ENCODE results near the gene NT5C2.
A peak's percentile ranks its signal among the peaks of the same experiment; 100 is the strongest.
"Not testable (repeated sequence)": the region's sequence is repeated elsewhere in the genome, so short reads cannot be mapped to it uniquely, and the experiment has no call there.

The NT5C2 gene

DNA sequence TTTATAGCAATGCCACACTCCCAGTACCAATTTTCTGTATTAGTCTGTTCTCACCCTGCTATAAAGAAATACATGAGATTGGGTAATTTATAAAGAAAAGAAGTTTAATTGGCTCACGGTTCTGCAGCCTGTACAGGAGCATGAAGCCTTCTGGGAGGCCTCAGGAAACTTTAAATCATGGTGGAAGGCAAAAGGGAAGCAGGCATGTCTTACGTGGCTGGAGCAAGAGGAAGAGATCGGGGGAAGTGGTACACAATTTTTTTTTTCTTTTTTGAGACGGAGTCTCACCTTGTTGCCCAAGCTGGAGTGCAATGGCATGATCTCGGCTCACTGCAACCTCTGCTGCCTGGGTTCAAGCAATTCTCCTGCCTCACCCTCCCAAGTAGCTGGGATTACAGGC lies 31.6 kb upstream of the NT5C2 start:
- H3K4me3 ChIP-seq (ENCODE audit: insufficient read depth, low read depth, low read length); H3K9me3 ChIP-seq (ENCODE audit: control insufficient read depth, low read length); H3K27me3 ChIP-seq (ENCODE audit: control insufficient read depth, insufficient read depth, low read length, poor library complexity, severe bottlenecking); H3K27ac ChIP-seq (ENCODE audit: insufficient read depth, low read depth, low read length, poor library complexity, severe bottlenecking); H3K36me3 ChIP-seq (ENCODE audit: control insufficient read depth, insufficient read depth, low read length); H3K4me1 ChIP-seq (ENCODE audit: control insufficient read depth, insufficient read depth, low read length): not testable (repeated sequence)
- WGBS, 2 experiments: 91 to 94% methylated on average over 5 of the region's 5 CpGs

DNA sequence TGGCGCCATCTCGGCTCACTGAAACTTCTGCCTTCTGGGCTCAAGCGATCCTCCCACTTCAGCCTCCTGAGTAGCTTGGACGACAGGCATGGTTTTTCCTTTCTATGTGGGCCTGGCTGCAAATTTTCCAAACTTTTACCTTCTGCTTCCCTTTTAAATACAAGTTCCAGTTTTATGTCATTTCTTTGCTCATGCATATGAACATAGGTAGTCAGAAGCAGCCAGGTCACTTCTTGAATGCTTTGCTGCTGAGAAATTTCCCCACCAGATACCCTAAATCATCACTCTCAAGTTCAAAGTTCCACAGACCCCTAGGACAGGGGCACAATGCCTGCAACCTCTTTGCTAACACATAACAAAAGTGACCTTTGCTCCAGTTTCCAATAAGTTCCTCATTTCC lies 31.1 kb upstream of the NT5C2 start:
- H3K4me3 ChIP-seq (ENCODE audit: insufficient read depth, low read depth, low read length): no peak overlapping the region
- H3K27ac ChIP-seq (ENCODE audit: insufficient read depth, low read depth, low read length, poor library complexity, severe bottlenecking): no peak overlapping the region
- peaks cover 2% of the 10 kb centered on the region for H3K9me3 ChIP-seq (ENCODE audit: control insufficient read depth, low read length)
- H3K4me1 ChIP-seq (ENCODE audit: control insufficient read depth, insufficient read depth, low read length): no peaks in the 10 kb centered on the region
- H3K36me3 ChIP-seq (ENCODE audit: control insufficient read depth, insufficient read depth, low read length): no peaks in the 10 kb centered on the region
- no peaks in the 10 kb centered on the region for H3K27me3 ChIP-seq (ENCODE audit: control insufficient read depth, insufficient read depth, low read length, poor library complexity, severe bottlenecking)
- 90 to 92% methylated on average over 4 of the region's 4 CpGs for WGBS, 2 experiments

DNA sequence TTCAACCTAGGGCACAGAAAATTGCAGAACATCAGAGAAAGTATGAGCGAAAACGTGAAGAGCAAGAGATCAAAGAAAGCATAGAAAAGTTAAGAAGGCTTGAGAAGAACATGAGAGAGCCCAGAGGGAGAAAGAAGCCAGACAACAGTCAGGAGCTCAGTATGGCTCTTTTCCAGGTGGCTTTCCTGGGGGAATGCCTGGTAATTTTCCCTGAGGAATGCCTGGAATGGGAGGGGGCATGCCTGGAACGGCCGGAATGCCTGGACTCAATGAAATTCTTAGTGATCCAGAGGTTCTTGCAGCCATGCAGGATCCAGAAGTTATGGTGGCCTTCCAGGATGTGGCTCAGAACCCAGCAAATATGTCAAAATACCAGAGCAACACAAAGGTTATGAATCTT lies 23.3 kb upstream of the NT5C2 start:
- H3K4me3 ChIP-seq (ENCODE audit: insufficient read depth, low read depth, low read length); H3K4me1 ChIP-seq (ENCODE audit: control insufficient read depth, insufficient read depth, low read length); H3K27me3 ChIP-seq (ENCODE audit: control insufficient read depth, insufficient read depth, low read length, poor library complexity, severe bottlenecking); H3K27ac ChIP-seq (ENCODE audit: insufficient read depth, low read depth, low read length, poor library complexity, severe bottlenecking); H3K36me3 ChIP-seq (ENCODE audit: control insufficient read depth, insufficient read depth, low read length); H3K9me3 ChIP-seq (ENCODE audit: control insufficient read depth, low read length): not testable (repeated sequence)
- 74 to 76% methylated on average over 4 of the region's 4 CpGs for WGBS, 2 experiments

DNA sequence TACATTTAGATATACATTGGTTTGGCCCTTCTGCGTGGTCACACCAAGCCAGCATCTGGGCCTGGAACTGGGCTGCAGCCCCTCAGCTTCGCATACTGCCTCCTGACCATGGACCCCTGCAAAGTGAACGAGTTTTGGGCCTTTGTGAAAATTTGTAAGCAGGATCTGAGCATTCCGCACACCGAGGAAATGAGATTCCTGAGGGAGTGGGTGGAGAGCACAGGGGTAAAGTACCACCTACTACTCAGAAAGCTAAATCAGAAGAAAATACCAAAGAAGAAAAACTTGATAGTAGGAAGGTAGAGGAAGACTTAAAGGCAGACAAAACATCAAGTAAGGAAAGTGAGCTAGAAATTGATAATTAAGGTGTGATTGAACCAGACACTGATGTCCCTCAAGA lies 22.5 kb upstream of the NT5C2 start:
- Histone ChIP-seq H3K36me3 (ENCODE audit: control insufficient read depth, insufficient read depth, low read length) (no peaks in the 10 kb centered on the region), H3K4me1 (ENCODE audit: control insufficient read depth, insufficient read depth, low read length) (no peaks in the 10 kb centered on the region), H3K9me3 (ENCODE audit: control insufficient read depth, low read length) (no peaks in the 10 kb centered on the region), H3K27me3 (ENCODE audit: control insufficient read depth, insufficient read depth, low read length, poor library complexity, severe bottlenecking) (no peaks in the 10 kb centered on the region), H3K27ac (ENCODE audit: insufficient read depth, low read depth, low read length, poor library complexity, severe bottlenecking) (no peak overlapping the region), H3K4me3 (ENCODE audit: insufficient read depth, low read depth, low read length) (no peak overlapping the region)
- WGBS, 2 experiments: 67 to 73% methylated on average over 5 of the region's 5 CpGs

DNA sequence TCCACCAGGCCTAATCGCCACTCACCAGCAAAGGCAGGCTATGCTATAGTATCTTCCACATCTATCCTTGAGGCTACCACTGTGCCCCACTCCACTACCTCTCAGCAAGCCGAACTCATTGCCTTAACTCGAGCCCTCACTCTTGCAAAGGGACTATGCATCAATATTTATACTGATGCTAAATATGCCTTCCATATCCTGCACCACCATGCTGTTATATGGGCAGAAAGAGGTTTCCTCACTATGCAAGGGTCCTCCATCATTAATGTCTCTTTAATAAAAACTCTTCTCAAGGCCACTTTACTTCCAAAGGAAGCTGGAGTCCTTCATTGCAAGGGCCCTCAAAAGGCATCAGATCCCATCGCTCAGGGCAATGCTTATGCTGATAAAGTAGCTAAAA lies 17.2 kb upstream of the NT5C2 start:
- not testable (repeated sequence) for H3K4me3 ChIP-seq (ENCODE audit: insufficient read depth, low read depth, low read length)

DNA sequence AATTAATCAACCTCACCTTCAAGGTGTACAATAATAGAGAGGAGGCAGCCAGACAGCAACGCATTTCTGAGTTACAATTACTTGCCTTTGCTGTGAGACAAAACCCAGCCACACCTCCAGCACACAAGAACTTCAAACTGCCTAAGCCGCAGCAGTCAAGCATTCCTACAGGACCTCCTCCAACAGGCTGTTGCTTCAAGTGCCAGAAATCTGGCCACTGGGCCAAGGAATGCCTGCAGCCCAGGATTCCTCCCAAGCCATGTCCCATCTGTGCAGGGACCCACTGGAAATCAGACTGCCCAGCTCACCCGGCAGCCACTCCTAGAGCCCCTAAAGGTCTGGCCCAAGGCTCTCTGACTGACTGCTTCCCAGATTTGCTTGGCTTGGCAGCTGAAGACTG lies 14.6 kb upstream of the NT5C2 start:
- H3K27ac ChIP-seq (ENCODE audit: insufficient read depth, low read depth, low read length, poor library complexity, severe bottlenecking): not testable (repeated sequence)

More for the DNA sequence above, 17.2 kb upstream of the NT5C2 start:
- H3K4me1 ChIP-seq (ENCODE audit: control insufficient read depth, insufficient read depth, low read length); H3K27me3 ChIP-seq (ENCODE audit: control insufficient read depth, insufficient read depth, low read length, poor library complexity, severe bottlenecking); H3K36me3 ChIP-seq (ENCODE audit: control insufficient read depth, insufficient read depth, low read length); H3K27ac ChIP-seq (ENCODE audit: insufficient read depth, low read depth, low read length, poor library complexity, severe bottlenecking); H3K9me3 ChIP-seq (ENCODE audit: control insufficient read depth, low read length): not testable (repeated sequence)
- 93 to 97% methylated on average over 4 of the region's 4 CpGs for WGBS, 2 experiments

DNA sequence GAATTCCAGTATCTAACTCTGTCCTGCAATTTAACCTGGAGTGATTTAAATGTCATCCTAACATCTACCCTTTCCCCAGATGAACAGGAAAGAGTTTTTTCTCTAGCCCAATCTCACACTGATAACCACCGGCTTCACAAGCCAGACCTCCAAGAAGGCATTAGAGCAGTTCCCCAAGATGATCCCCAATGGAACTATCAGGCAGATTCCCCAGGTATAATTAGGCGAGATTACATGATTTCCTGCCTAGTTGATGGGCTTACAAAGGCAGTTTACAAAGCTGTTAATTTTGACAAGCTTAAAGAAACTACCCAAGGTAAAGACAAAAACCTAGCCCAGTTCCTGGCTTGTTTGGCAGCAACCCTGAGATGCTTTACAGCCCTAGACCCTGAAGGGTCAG lies 14.1 kb upstream of the NT5C2 start:
- Histone ChIP-seq H3K9me3 (ENCODE audit: control insufficient read depth, low read length) (no peaks in the 10 kb centered on the region), H3K4me3 (ENCODE audit: insufficient read depth, low read depth, low read length) (no peak overlapping the region), H3K27me3 (ENCODE audit: control insufficient read depth, insufficient read depth, low read length, poor library complexity, severe bottlenecking) (no peaks in the 10 kb centered on the region), H3K27ac (ENCODE audit: insufficient read depth, low read depth, low read length, poor library complexity, severe bottlenecking) (no peak overlapping the region), H3K36me3 (ENCODE audit: control insufficient read depth, insufficient read depth, low read length) (no peaks in the 10 kb centered on the region), H3K4me1 (ENCODE audit: control insufficient read depth, insufficient read depth, low read length) (peaks cover 9% of the 10 kb centered on the region)
- 88 to 94% methylated on average over 2 of the region's 2 CpGs for WGBS, 2 experiments

More for the DNA sequence above, 14.6 kb upstream of the NT5C2 start:
- not testable (repeated sequence) for H3K9me3 ChIP-seq (ENCODE audit: control insufficient read depth, low read length); H3K36me3 ChIP-seq (ENCODE audit: control insufficient read depth, insufficient read depth, low read length); H3K27me3 ChIP-seq (ENCODE audit: control insufficient read depth, insufficient read depth, low read length, poor library complexity, severe bottlenecking); H3K4me1 ChIP-seq (ENCODE audit: control insufficient read depth, insufficient read depth, low read length); H3K4me3 ChIP-seq (ENCODE audit: insufficient read depth, low read depth, low read length)
- WGBS, 2 experiments: 88% methylated on average over 3 of the region's 3 CpGs

DNA sequence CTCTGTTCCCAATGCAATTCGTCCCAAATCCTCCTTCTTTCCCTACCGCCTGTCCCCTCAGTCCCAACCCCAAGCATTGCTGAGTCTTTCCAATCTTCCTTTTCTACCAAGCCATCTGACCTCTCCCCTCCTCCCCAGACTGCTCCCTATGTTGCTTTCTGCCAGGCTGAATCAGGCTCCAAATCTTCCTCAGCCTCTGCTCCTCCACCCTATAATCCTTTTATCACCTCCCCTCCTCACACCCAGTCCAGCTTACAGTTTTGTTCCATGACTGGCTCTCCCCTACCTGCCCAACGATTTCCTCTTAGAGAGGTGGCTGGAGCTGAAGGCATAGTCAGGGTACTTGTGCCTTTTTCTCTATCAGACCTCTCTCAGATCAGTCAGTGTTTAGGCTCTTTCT lies 13.6 kb upstream of the NT5C2 start:
- H3K9me3 ChIP-seq (ENCODE audit: control insufficient read depth, low read length); H3K27me3 ChIP-seq (ENCODE audit: control insufficient read depth, insufficient read depth, low read length, poor library complexity, severe bottlenecking); H3K27ac ChIP-seq (ENCODE audit: insufficient read depth, low read depth, low read length, poor library complexity, severe bottlenecking); H3K4me1 ChIP-seq (ENCODE audit: control insufficient read depth, insufficient read depth, low read length); H3K4me3 ChIP-seq (ENCODE audit: insufficient read depth, low read depth, low read length); H3K36me3 ChIP-seq (ENCODE audit: control insufficient read depth, insufficient read depth, low read length): not testable (repeated sequence)
- 87 to 88% methylated on average over 3 of the region's 3 CpGs for WGBS, 2 experiments

DNA sequence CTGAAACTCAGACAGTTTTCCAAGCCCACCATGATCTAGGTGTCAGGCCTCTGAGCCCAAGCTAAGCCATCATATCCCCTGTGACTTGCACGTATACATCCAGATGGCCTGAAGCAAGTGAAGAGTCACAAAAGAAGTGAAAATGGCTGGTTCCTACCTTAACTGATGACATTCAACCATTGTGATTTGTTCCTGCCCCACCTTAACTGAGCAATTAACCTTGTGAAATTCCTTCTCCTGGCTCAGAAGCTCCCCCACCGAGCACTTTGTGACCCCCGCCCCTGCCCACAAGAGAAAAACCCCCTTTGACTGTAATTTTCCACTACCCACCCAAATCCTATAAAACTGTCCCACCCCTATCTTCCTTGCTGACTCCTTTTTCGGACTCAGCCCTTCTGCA lies 12.3 kb upstream of the NT5C2 start:
- H3K27ac ChIP-seq (ENCODE audit: insufficient read depth, low read depth, low read length, poor library complexity, severe bottlenecking): peak overlapping the region; percentile 6
- H3K4me1 ChIP-seq (ENCODE audit: control insufficient read depth, insufficient read depth, low read length); H3K36me3 ChIP-seq (ENCODE audit: control insufficient read depth, insufficient read depth, low read length); H3K4me3 ChIP-seq (ENCODE audit: insufficient read depth, low read depth, low read length); H3K9me3 ChIP-seq (ENCODE audit: control insufficient read depth, low read length); H3K27me3 ChIP-seq (ENCODE audit: control insufficient read depth, insufficient read depth, low read length, poor library complexity, severe bottlenecking): not testable (repeated sequence)
- WGBS, 2 experiments: 48 to 64% methylated on average over 4 of the region's 4 CpGs

DNA sequence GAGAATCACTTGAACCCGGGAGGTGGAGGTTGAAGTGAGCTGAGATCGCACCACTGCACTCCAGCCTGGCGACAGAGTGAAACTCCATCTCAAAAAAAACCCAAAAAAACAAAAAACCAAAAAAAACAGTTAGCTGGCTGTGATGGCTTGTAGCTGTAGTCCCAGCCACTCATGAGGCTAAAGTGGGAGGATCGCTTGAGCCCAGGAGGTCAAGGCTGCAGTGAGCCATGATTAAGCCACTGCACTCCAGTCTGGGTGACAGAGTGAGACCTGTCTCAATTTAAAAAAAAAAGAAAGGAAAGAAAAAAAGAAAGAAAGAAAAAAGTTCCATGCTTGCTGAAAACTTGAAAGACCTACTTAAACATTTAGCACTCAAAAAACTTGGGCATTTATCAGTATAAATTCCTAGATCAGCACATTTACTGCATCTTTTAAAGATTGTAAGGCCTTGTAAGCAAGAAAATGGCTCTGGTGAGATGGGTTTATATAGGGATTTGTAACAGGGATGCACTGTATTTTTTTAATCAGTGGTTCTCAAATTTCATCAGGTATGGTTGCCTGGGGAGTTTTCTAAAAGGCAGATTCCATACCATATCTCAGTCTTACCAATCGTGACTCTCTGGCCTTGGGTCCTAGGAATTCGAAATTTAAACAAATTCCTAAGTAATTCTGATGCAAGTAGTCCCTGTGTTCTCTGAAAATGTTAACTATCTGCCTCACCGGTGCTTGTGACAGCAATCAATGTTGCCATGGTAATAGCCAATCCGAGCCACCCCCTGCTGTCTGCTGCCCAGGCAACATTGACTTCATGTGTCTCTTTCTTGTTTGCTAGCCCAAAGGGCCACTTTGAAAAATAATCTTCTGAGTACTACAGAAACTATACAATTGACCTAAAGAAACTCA lies 11.5 kb upstream of the NT5C2 start:
- peak overlapping the region; percentile 6 for H3K27ac ChIP-seq (ENCODE audit: insufficient read depth, low read depth, low read length, poor library complexity, severe bottlenecking)
- no peak overlapping the region for H3K4me3 ChIP-seq (ENCODE audit: insufficient read depth, low read depth, low read length)

More for the DNA sequence above, 11.5 kb upstream of the NT5C2 start:
- WGBS, 2 experiments: 44 to 47% methylated on average over 8 of the region's 8 CpGs
- H3K27me3 ChIP-seq (ENCODE audit: control insufficient read depth, insufficient read depth, low read length, poor library complexity, severe bottlenecking): no peaks in the 10 kb centered on the region
- H3K4me1 ChIP-seq (ENCODE audit: control insufficient read depth, insufficient read depth, low read length): peaks cover 9% of the 10 kb centered on the region
- no peaks in the 10 kb centered on the region for H3K36me3 ChIP-seq (ENCODE audit: control insufficient read depth, insufficient read depth, low read length)
- H3K9me3 ChIP-seq (ENCODE audit: control insufficient read depth, low read length): no peaks in the 10 kb centered on the region

Measured in ectodermal cell (in vitro differentiated cells).